ENCODE results near the gene CCDC57.

GRCh38 chr17:82244413-82245133, 31.9 kb upstream of the CCDC57 start:
- TF ChIP-seq CTCF (IDR thresholded peaks at IDR 0.05; ENCODE audit: borderline replicate concordance, extremely low read depth, low read length, poor library complexity, severe bottlenecking) (peak; percentile 71), EZH2 (IDR thresholded peaks at IDR 0.05; ENCODE audit: borderline replicate concordance, low read depth, low read length, severe bottlenecking) (no peak)
